GM18867 (cell line): ENCODE data around the gene FAAP20.

Experiments
- ATAC-seq: cut with Tn5 transposase; IDR thresholded peaks from one replicate; pipeline ENCODE4 v1.9.1; 2021; ENCODE audit warnings: mild to moderate bottlenecking, moderate library complexity; ENCODE audit not compliant: unreplicated experiment

FAAP20 gene

GRCh38 chr1:2197707-2198165 lies 3.2 kb upstream of the FAAP20 start:
- no peak for ATAC-seq

- ATAC-seq: no peak
Measured at GRCh38 chr1:2196901-2197638, 2.5 kb upstream of the FAAP20 start.

- ATAC-seq: no peak
Measured at GRCh38 chr1:2195785-2196184, 1.2 kb upstream of the FAAP20 start.

GRCh38 chr1:2194898-2195673 lies 514 bp upstream of the FAAP20 start:
- peak; percentile 59 for ATAC-seq

- no peak for ATAC-seq
Measured at GRCh38 chr1:2193514-2194281, 874 bp downstream of the FAAP20 start.

- no peak for ATAC-seq
Measured at GRCh38 chr1:2192031-2192995, 2.3 kb downstream of the FAAP20 start.

- no peak for ATAC-seq
Measured at GRCh38 chr1:2190491-2190976, 4.0 kb downstream of the FAAP20 start.

GRCh38 chr1:2189459-2190425 lies 4.8 kb downstream of the FAAP20 start:
- peak; percentile 67 for ATAC-seq

- ATAC-seq: no peak
Measured at GRCh38 chr1:2188336-2188735, 6.2 kb downstream of the FAAP20 start.

- ATAC-seq: no peak
Measured at GRCh38 chr1:2187619-2188018, 7.0 kb downstream of the FAAP20 start.

GRCh38 chr1:2186901-2187300 lies 7.7 kb downstream of the FAAP20 start:
- ATAC-seq: no peak

GRCh38 chr1:2185880-2186855 lies 8.4 kb downstream of the FAAP20 start:
- no peak for ATAC-seq

- no peak for ATAC-seq
Measured at GRCh38 chr1:2184934-2185333, 9.6 kb downstream of the FAAP20 start.

GRCh38 chr1:2184531-2184930 lies 10.0 kb downstream of the FAAP20 start:
- ATAC-seq: no peak

GRCh38 chr1:2183937-2184334 lies 10.6 kb downstream of the FAAP20 start:
- no peak for ATAC-seq

- no peak for ATAC-seq
Measured at GRCh38 chr1:2182376-2182775, 12.2 kb downstream of the FAAP20 start.

- no peak for ATAC-seq
Measured at GRCh38 chr1:2181752-2182151, 12.8 kb downstream of the FAAP20 start.

- no peak for ATAC-seq
Measured at GRCh38 chr1:2181271-2181670, 13.3 kb downstream of the FAAP20 start.
